ENCODE measurements around the gene CLCN7.

DNA sequence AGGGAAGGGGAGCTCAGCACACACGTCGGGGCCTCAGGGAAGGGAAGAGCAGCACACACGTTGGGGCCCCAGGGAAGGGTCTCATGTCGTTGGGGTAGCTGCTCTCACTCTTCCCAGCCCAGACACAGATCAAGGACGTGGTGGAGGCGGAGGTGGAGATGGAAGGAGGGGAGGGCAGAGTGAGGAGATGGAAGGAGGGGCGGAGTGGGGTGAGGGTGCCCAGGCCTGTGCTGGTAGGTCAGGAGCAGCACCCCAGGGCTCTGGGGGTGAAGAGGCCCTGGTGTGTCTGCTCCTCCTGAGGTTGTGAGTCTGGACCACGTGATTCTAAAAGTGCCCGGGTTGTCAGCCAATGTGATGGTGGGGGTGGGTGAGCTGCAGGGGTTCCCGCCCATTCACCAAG is 14.9 kb downstream of the CLCN7 start:
- TF ChIP-seq POLR2A (IDR thresholded peaks at IDR 0.05; ENCODE audit: low read length) (no peak), GATA1 (IDR thresholded peaks at IDR 0.05; ENCODE audit: low read depth, low read length) (no peak)
